GM18861 (cell line): Measurements from ENCODE around the gene LYRM4.

Experiments
- ATAC-seq: cut with Tn5 transposase; IDR thresholded peaks from one replicate; pipeline ENCODE4 v1.9.1; 2021; ENCODE audit not compliant: unreplicated experiment

Gene LYRM4

GRCh38 chr6:5150551-5151075, 110.1 kb downstream of the LYRM4 start:
- no peak for ATAC-seq

GRCh38 chr6:5149891-5150290, 110.9 kb downstream of the LYRM4 start:
- no peak for ATAC-seq

GRCh38 chr6:5149159-5149704, 111.5 kb downstream of the LYRM4 start:
- no peak for ATAC-seq

- no peak for ATAC-seq
Observed at GRCh38 chr6:5146398-5146797, 114.4 kb downstream of the LYRM4 start.

GRCh38 chr6:5143634-5144311, 117.0 kb downstream of the LYRM4 start:
- peak; percentile 41 for ATAC-seq

GRCh38 chr6:5142915-5143314, 117.8 kb downstream of the LYRM4 start:
- no peak for ATAC-seq

- no peak for ATAC-seq
Observed at GRCh38 chr6:5142131-5142530, 118.6 kb downstream of the LYRM4 start.

- ATAC-seq = no peak
Observed at GRCh38 chr6:5141046-5141445, 119.7 kb downstream of the LYRM4 start.

GRCh38 chr6:5139828-5140771, 120.7 kb downstream of the LYRM4 start:
- ATAC-seq = no peak

GRCh38 chr6:5138995-5139827, 121.5 kb downstream of the LYRM4 start:
- ATAC-seq = no peak

- no peak for ATAC-seq
Observed at GRCh38 chr6:5136851-5137250, 123.9 kb downstream of the LYRM4 start.

GRCh38 chr6:5135788-5136376, 124.9 kb downstream of the LYRM4 start:
- no peak for ATAC-seq

- no peak for ATAC-seq
Observed at GRCh38 chr6:5133943-5134342, 126.8 kb downstream of the LYRM4 start.

GRCh38 chr6:5132731-5133130, 128.0 kb downstream of the LYRM4 start:
- peak; percentile 90 for ATAC-seq

- no peak for ATAC-seq
Observed at GRCh38 chr6:5130135-5130866, 130.4 kb downstream of the LYRM4 start.

GRCh38 chr6:5128351-5128750, 132.4 kb downstream of the LYRM4 start:
- no peak for ATAC-seq

GRCh38 chr6:5127106-5127687, 133.6 kb downstream of the LYRM4 start:
- ATAC-seq = no peak

GRCh38 chr6:5126214-5126613, 134.5 kb downstream of the LYRM4 start:
- no peak for ATAC-seq
